GM12864 (cell line): ENCODE results near the gene HOGA1.

ENCODE experiments used
- DNase-seq: peaks from one replicate; pipeline ENCODE4 v3.0.0-alpha.2; 2011; ENCODE audit warnings: low read depth
- H3K4me3 ChIP-seq: 2 replicates; pipeline ENCODE4 v1.5.1; 2011; ENCODE audit warnings: mild to moderate bottlenecking, low read depth, low read length, control low read depth
- CTCF ChIP-seq: IDR thresholded peaks from 2 replicates; pipeline ENCODE4 v1.5.1; 2011; ENCODE audit warnings: low read depth, mild to moderate bottlenecking, moderate library complexity, low read length, control low read depth, inconsistent platforms; ENCODE audit errors: missing control alignments

Gene HOGA1

GRCh38 chr10:97563337-97563736 is 20.9 kb upstream of the HOGA1 start:
- TF ChIP-seq CTCF, result no peak
- no peak for DNase-seq
- no peak overlapping the region for H3K4me3 ChIP-seq

DNA sequence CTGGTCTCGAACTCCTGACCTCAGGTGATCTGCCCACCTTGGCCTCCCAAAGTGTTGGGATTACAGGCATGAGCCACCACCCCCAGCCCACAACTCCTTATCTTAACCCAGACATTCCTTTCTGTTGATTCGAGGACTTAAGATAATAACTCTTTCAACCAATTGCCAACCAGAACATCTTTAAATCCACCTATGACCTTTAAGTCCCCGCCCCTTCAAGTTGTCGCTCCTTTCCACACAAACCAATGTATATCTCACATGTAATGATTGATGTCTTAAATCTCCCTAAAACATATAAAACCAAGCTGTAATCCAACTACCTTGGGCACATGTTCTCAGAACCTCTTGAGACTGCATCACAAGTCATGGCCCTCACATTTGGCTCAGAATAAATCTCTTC is 19.4 kb upstream of the HOGA1 start:
- TF ChIP-seq CTCF, result no peak
- no peak for DNase-seq
- no peak overlapping the region for H3K4me3 ChIP-seq

GRCh38 chr10:97566336-97566996 is 17.7 kb upstream of the HOGA1 start:
- DNase-seq, result no peak
- TF ChIP-seq CTCF, result no peak
- H3K4me3 ChIP-seq, result no peak overlapping the region

- no peak for TF ChIP-seq CTCF
- no peak for DNase-seq
Measured at GRCh38 chr10:97567891-97568290, 16.3 kb upstream of the HOGA1 start.

GRCh38 chr10:97570146-97570788 is 13.9 kb upstream of the HOGA1 start:
- no peak for TF ChIP-seq CTCF
- DNase-seq, result no peak
- no peak overlapping the region for H3K4me3 ChIP-seq

More at GRCh38 chr10:97567891-97568290, 16.3 kb upstream of the HOGA1 start:
- H3K4me3 ChIP-seq, result no peak overlapping the region

DNA sequence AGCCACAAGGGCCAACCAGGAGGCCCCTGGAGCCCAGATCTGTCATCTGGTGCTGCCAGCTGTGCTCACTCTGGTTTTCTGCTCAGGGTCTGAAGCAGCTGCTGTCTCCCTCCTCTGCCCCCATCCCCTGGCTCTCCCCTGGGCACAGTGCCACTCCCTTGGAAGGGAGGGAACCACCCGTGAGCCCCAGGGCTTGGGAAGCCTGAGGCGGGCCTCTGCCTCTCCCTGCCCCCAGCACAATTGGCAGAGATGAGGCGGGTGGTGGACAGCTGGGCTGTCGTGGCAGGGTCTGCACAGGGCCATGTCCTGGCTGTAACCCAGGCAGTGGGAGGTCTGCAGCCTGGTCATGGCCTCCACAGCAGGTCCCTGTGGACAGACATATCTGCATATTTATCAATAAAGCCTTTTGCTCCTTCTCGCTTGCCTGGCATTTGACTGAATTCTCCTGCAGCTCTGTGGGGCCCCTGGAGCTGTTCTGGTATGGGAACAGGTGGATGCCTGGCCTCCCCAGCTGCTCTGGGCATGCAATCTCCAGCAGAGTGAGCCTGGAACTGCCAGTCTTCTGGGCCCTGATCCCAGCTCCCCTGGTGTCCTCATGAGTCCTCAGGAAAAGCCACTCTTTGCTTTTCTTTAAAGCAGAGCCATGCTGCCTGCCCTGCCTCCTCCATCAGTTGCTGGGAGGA is 13.3 kb upstream of the HOGA1 start:
- no peak for DNase-seq
- TF ChIP-seq CTCF, result no peak
- H3K4me3 ChIP-seq, result no peak overlapping the region

GRCh38 chr10:97571622-97572021 is 12.6 kb upstream of the HOGA1 start:
- no peak overlapping the region for H3K4me3 ChIP-seq
- DNase-seq, result no peak

More at GRCh38 chr10:97571622-97572021, 12.6 kb upstream of the HOGA1 start:
- TF ChIP-seq CTCF, result no peak
